HUES64 (cell line): ENCODE results near the gene AEBP2. TPM values are rescaled to one million over a fixed set of nuclear protein-coding genes. Genes with fewer than 3 reads are reported as not detected.
"Not testable (repeated sequence)": the region's sequence is repeated elsewhere in the genome, so short reads cannot be mapped to it uniquely, and the experiment has no call there.

Experiments used
- H3K27ac ChIP-seq: 2 replicates; pipeline ENCODE4 v1.7.0; 2013; ENCODE audit warnings: low read depth, low read length, inconsistent platforms
- H3K27me3 ChIP-seq: 2 replicates; pipeline ENCODE4 v1.6.1; 2013; ENCODE audit warnings: mild to moderate bottlenecking, low read length; ENCODE audit not compliant: insufficient read depth
- H3K36me3 ChIP-seq: 2 replicates; pipeline ENCODE4 v1.6.1; 2013; ENCODE audit warnings: mild to moderate bottlenecking, low read length; ENCODE audit not compliant: insufficient read depth
- H3K4me1 ChIP-seq: 2 replicates; pipeline ENCODE4 v1.6.1; 2013; ENCODE audit warnings: mild to moderate bottlenecking, low read length, moderate library complexity; ENCODE audit not compliant: insufficient read depth
- H3K4me3 ChIP-seq: 2 replicates; pipeline ENCODE4 v1.5.1; 2013; ENCODE audit warnings: mild to moderate bottlenecking, low read length, moderate library complexity
- H3K9ac ChIP-seq: 2 replicates; pipeline ENCODE4 v1.6.1; 2013; ENCODE audit warnings: mild to moderate bottlenecking, low read depth, low read length
- H3K9me3 ChIP-seq: 2 replicates; pipeline ENCODE4 v1.6.1; 2013; ENCODE audit warnings: low read depth, low read length; ENCODE audit not compliant: insufficient read depth
- WGBS: fragments of 150-250, 120-280 bp; methylation state at CpG from one replicate; pipeline ENCODE4 v1.1.7; 2013; ENCODE audit warnings: missing lambda C conversion rate; 5-methylcytosine and 5-hydroxymethylcytosine counted together
- polyA plus RNA-seq, 2 experiments: library from polyadenylated mRNA; stranded (reverse); fragments of 50-300 nt; gene quantifications; one replicate each; pipeline ENCODE4 v1.2.3, GENCODE V29; 2013

The AEBP2 gene, protein sequence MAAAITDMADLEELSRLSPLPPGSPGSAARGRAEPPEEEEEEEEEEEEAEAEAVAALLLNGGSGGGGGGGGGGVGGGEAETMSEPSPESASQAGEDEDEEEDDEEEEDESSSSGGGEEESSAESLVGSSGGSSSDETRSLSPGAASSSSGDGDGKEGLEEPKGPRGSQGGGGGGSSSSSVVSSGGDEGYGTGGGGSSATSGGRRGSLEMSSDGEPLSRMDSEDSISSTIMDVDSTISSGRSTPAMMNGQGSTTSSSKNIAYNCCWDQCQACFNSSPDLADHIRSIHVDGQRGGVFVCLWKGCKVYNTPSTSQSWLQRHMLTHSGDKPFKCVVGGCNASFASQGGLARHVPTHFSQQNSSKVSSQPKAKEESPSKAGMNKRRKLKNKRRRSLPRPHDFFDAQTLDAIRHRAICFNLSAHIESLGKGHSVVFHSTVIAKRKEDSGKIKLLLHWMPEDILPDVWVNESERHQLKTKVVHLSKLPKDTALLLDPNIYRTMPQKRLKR
- 21.8 TPM for polyA plus RNA-seq (2013, experiment 1 of 2)
- 24.3 TPM for polyA plus RNA-seq (2013, experiment 2 of 2)

DNA sequence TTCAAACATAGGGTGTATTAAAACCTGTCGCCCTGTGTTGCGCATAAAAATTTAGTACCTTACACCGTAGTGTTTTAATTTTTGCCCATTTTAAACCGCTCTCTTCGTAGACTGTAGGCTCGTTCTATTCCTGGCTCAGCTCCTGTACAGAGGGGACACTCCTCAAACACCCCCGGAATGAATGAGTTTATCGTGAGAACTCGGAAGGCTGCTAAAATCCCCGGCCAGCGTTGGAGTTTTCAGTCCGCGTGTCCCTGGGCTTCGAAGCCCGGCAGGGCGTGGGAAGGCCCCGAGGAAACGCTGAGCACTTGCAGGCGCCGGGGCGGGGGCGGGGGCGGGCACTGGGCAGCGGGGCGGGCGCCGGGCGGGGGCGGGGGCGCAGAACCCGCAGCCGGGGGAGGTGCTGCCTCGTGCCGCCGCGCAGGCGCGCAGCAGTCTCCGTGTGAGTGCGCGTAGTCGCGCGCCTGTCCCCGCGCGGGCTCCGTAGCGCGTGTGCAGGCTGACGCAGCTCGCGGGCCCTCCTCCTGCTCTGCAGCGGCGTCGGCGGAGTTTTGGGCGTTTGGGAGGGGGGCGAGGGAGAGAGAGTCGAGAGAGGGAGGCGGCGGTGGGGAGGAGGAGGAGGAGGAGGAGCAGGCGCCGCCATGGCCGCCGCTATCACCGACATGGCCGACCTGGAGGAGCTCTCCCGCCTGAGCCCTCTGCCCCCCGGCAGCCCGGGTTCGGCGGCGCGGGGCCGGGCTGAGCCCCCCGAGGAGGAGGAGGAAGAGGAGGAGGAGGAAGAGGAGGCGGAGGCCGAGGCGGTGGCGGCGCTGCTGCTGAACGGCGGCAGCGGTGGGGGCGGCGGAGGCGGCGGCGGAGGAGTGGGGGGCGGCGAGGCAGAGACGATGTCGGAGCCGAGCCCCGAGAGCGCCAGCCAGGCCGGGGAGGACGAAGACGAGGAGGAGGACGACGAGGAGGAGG is at the start of gene AEBP2:
TSS of gene AEBP2 (plus strand) at position 434 of the 960 bp plus-strand sequence. CDS start at position 642, 208 bp downstream.
- Histone ChIP-seq H3K4me1 (peaks cover 35% of the 10 kb centered on the region), H3K27ac (peak within 1 kb of the TSS; percentile 96), H3K36me3 (peaks cover 15% of the 10 kb centered on the region), H3K9ac (peak within 1 kb of the TSS; percentile 90), H3K4me3 (peak within 1 kb of the TSS; percentile 99), H3K9me3 (no peaks in the 10 kb centered on the region), H3K27me3 (no peaks in the 10 kb centered on the region)
- 5% methylated on average over 102 of the region's 102 CpGs for WGBS

DNA sequence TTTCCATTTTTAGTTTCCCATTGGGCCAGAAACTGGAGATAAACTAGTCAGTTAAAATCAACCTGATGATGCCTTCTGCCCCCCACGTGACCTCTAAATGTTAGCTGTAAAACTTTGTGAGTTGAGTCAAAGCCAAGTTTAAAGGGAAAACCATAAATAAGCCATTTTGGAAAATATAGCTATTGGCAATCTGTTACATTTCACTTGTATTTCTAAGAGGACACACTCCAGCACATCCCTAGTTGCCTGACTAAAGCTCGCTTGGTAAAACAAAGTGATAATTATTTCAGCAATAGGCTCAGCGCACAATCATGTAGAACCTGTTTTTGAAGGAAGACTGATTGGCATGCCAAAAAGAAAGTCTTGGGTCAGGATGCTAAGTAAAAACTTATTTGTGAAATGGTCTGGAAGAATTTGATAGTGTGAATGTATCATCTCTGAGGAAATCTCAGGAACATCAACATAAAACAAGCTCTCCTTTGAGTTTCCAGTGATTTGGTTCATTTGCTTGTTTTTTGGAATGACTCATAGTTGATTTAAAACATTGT is 49.2 kb upstream of the AEBP2 start:
- Histone ChIP-seq H3K27me3 (no peaks in the 10 kb centered on the region), H3K4me3 (no peak overlapping the region), H3K9me3 (no peaks in the 10 kb centered on the region), H3K36me3 (0 out of 2 replicates have a peak, but pooled peaks cover 2% of the 10 kb centered on the region), H3K27ac (no peak overlapping the region), H3K9ac (no peak overlapping the region), H3K4me1 (no peaks in the 10 kb centered on the region)
- 99% methylated on average over 3 of the region's 3 CpGs for WGBS

DNA sequence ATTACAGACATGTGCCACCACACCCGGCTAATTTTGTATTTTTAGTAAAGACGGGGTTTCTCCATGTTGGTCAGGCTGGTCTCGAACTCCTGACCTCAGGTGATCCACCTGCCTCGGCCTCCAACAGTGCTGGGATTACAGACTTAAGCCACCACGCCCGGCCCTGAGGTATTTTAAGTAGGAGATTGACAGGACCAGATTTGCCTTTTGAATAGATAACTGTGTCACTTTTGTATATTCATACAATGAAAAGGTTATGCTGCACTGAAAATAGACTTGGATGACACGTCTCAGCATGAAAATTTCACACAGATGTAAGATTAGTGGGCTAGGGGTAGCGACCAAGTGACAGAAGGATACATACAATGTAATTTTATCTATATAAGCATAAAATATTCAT is 46.6 kb upstream of the AEBP2 start:
- 93% methylated on average over 7 of the region's 8 CpGs for WGBS
- not testable (repeated sequence) for H3K4me3 ChIP-seq, H3K9ac ChIP-seq, H3K9me3 ChIP-seq, H3K4me1 ChIP-seq, H3K27ac ChIP-seq, H3K36me3 ChIP-seq, H3K27me3 ChIP-seq

DNA sequence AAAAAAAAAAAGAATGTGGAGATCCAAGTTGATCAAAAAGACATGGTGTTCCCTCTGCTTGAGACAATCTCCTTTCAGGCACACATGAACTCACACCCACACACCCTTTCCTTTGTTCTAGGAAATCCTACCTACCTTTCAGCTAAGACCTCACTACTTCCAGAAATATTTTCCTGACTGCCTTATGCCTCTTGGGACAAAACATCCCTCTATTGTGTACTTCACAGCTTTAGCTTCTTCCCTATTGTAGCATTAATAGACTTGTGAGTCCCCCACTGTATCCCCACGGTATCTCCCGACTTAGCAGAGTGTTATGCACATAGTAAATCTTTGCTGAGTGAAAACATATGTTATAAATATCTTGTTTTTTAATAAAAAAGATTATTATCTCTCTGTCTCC is 44.9 kb upstream of the AEBP2 start:
- Histone ChIP-seq H3K4me3 (no peak overlapping the region), H3K9ac (no peak overlapping the region), H3K27ac (no peak overlapping the region), H3K4me1 (no peaks in the 10 kb centered on the region), H3K36me3 (no peaks in the 10 kb centered on the region), H3K9me3 (no peaks in the 10 kb centered on the region), H3K27me3 (no peaks in the 10 kb centered on the region)
- no CpG with 5 or more reads among the region's 2 CpGs for WGBS

DNA sequence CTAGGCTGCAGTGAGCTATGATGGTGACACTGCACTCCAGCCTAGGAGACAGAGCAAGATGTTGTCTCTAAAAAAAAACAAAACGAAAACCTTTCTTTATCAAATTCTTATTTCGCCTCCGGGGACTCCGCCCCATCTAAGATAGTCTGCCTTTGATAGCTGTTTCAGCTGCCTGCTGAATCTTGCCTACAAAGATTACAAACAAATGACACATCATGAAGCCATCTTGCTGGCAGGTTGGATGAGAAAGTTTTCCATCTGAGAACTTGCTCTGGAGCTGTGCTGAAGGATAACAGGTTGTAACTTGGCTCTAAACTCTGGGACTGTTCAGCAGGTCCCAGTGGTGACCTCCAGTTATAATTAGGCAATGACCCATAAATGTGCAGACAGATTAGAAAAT is 41.8 kb upstream of the AEBP2 start:
- Histone ChIP-seq H3K27ac (no peak overlapping the region), H3K36me3 (no peaks in the 10 kb centered on the region), H3K27me3 (no peaks in the 10 kb centered on the region), H3K9ac (no peak overlapping the region), H3K4me3 (no peak overlapping the region), H3K9me3 (no peaks in the 10 kb centered on the region), H3K4me1 (no peaks in the 10 kb centered on the region)
- over 99% methylated on average over 4 of the region's 4 CpGs for WGBS

DNA sequence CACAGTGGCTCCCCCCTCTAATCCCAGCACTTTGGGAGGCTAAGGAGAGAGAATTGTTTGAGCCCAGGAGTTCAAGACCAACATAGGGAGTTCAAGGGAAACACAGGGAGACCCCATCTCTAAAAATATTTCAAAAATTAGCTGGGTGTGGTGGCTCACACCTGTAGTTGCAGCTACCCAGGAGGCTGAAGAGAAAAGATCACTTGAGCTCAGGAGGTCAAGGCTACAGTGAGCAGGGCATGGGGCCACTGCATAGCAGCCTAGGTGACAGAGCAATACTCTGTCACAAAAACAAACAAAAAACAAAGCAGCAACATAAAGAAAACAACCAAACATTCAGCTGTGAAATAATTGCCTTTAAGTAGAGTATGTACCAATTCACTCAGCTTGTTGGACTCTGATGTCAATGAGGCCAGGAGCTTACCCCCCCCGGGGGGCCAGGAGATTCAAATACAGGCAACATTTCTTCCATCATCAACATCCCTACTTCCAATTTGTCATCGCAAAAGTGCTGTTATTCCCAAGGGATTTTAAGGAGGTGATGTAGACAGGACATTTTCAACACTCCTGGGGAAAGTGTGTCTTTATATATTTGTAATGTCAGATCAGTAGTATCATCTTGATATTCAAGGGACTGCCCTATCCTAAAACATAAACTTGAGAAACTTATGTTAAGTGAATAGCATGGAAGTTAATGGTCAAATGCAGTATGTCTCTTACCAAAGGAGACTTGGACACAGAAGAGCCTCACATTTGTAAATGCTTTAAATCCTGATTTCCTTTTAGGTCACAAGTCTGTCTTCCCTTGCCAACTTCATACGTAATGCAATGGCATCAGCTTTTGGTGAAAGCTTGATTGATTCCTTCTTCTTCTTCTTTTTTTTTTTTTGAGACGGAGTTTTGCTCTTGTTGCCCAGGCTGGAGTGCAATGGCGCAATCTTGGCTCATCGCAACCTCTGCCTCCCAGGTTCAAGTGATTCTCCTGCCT is 40.6 kb upstream of the AEBP2 start:
- no peak overlapping the region for H3K27ac ChIP-seq
- no peaks in the 10 kb centered on the region for H3K9me3 ChIP-seq
- no peak overlapping the region for H3K9ac ChIP-seq
- WGBS, result 97% methylated on average over 5 of the region's 6 CpGs
- H3K4me3 ChIP-seq, result no peak overlapping the region
- no peaks in the 10 kb centered on the region for H3K36me3 ChIP-seq
- H3K4me1 ChIP-seq, result no peaks in the 10 kb centered on the region
- H3K27me3 ChIP-seq, result no peaks in the 10 kb centered on the region

DNA sequence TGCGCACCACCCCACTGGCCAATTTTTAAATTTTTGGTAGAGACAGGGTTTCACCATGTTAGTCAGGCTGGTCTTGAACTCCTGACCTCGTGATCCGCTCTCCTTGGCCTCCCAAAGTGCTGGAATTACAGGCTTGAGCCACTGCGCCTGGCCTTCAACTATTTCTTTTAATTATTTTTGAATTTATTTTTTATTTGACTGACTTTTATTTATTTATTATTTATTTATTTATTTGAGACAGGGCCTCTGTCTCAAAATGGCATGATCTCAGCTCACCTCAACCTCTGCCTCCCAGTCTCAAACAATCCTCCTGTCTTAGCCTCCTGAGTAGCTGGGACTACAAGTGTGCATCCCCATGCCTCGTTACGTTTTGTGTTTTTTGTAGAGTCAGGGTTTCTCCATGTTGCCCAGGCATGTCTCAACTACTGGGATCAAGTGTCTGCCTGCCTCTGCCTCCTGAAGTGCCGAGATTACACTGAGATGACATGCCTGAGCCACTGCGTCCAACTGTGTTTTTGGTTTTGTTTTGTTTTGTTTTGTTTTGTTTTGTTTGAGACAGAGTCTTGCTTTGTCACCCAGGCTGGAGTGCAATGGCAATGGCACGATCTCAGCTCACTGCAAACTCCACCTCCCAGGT is 38.5 kb upstream of the AEBP2 start:
- not testable (repeated sequence) for H3K4me3 ChIP-seq, H3K36me3 ChIP-seq, H3K4me1 ChIP-seq, H3K27me3 ChIP-seq, H3K9me3 ChIP-seq, H3K27ac ChIP-seq
- 95% methylated on average over 8 of the region's 9 CpGs for WGBS
- 0 out of 2 replicates have a peak overlapping the region, but pooled peaks have one; percentile 26 for H3K9ac ChIP-seq

DNA sequence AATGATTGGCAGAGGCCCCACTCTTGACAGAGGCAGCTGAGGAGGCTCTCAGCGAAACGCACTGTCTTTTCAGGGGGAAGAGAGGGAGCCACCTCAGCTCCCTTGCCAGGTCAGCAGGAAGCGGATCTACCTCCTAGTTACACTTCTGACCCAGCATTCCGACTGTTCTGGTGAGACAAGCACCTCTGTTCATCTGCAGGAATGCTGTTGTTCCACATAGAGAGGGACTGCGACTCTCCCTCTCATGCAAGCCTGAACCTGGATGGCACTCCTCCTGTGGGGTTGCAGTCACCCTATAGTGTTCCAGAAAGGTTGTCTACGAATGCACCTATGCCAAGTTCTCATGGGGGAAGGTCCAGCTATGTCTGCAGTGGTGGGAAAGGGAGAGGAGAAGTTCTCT is 37.1 kb upstream of the AEBP2 start:
- 88% methylated on average over 6 of the region's 6 CpGs for whole genome bisulfite sequencing
- H3K36me3 ChIP-seq, result no peaks in the 10 kb centered on the region
- no peak overlapping the region for H3K27ac ChIP-seq
- no peak overlapping the region for H3K9ac ChIP-seq
- H3K4me3 ChIP-seq, result no peak overlapping the region
- no peaks in the 10 kb centered on the region for H3K4me1 ChIP-seq
- no peaks in the 10 kb centered on the region for H3K9me3 ChIP-seq
- no peaks in the 10 kb centered on the region for H3K27me3 ChIP-seq

DNA sequence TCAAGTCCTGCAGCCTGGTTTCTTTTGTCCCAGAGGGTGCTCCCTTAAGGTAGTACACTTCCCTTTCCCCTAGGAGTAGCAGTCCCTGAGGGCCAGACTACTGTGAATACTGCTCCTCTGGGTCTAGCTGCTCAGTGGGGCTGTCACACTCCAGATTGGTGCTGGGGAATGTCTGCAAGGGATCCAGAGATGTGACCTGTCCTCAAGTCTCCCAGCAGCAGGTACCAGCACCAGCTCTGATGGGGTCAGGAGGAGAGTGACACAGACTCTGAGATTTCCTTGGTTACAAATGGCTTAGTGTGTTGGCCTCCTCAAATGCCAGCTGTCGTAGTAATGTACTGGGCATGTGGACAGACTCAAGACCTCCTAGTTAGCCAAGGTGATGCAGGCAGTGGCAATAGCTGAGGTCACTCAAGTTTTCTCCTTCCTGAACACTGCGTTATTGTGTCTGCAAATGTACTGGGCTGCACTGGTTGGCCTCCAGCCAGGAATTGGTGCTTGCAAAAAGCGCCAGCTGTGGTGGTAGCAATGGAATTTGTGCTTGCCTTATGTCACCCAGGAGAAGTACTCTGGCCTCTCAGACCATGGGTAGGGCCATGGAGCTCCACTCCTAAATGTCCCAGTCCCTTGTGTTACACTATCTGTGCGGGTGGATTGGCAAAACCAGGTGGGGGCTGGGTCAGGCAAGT is 36.4 kb upstream of the AEBP2 start:
- H3K36me3 ChIP-seq, result no peaks in the 10 kb centered on the region
- no peaks in the 10 kb centered on the region for H3K9me3 ChIP-seq
- no peaks in the 10 kb centered on the region for H3K27me3 ChIP-seq
- H3K4me3 ChIP-seq, result no peak overlapping the region
- no peaks in the 10 kb centered on the region for H3K4me1 ChIP-seq
- no peak overlapping the region for H3K9ac ChIP-seq
- 89% methylated on average over 4 of the region's 4 CpGs for WGBS
- no peak overlapping the region for H3K27ac ChIP-seq
